ENCODE results near the gene SLAMF6. TPM values are rescaled to one million over a fixed set of nuclear protein-coding genes. Genes with fewer than 3 reads are reported as not detected.

SLAMF6 gene
- polyA plus RNA-seq, 1 donor (not counting 4 experiments of a cell fraction or from before 2014, with no cell fraction given): not detected

GRCh38 chr1:160466961-160467360, 56.1 kb downstream of the SLAMF6 start:
- Histone ChIP-seq H3K4me1 (ENCODE audit: control insufficient read depth, extremely low read depth, insufficient read depth, low read length) (no peaks in the 10 kb centered on the region), H3K4me3 (ENCODE audit: control insufficient read depth in 2 of 3, extremely low read depth in 1 of 3, insufficient read depth in 2 of 3, low read depth in 1 of 3, low read length in 3 of 3) (no peak overlapping the region), H3K27ac (ENCODE audit: control insufficient read depth, insufficient read depth, low read length) (no peak overlapping the region), H3K9me1 (ENCODE audit: control insufficient read depth, extremely low read depth, insufficient read depth, low read length) (no peaks in the 10 kb centered on the region), H3K27me3 (ENCODE audit: control insufficient read depth, extremely low read depth, insufficient read depth, low read length) (no peaks in the 10 kb centered on the region), H3K4me2 (ENCODE audit: control insufficient read depth, extremely low read depth, insufficient read depth, low read depth, low read length) (no peak overlapping the region), H3K36me3 (ENCODE audit: control insufficient read depth in 2 of 2, extremely low read depth in 1 of 2, insufficient read depth in 2 of 2, low read length in 2 of 2) (no peaks in the 10 kb centered on the region), H3K79me2 (ENCODE audit: control insufficient read depth, insufficient read depth, low read length) (no peaks in the 10 kb centered on the region), H3K9ac (ENCODE audit: control insufficient read depth, extremely low read depth, insufficient read depth, low read length) (no peak overlapping the region), H4K20me1 (ENCODE audit: control insufficient read depth, extremely low read depth, insufficient read depth, low read length) (no peaks in the 10 kb centered on the region), H3K9me3 (ENCODE audit: control insufficient read depth, low read depth, low read length) (no peaks in the 10 kb centered on the region), H2AFZ (ENCODE audit: control insufficient read depth, low read length) (no peak overlapping the region)
- dilution Hi-C loops (cut with MboI; ENCODE audit: extremely low pct_ligation_motif_present, low sequenced_read_pairs): no loop called here
- no peak for FAIRE-seq
- no peak for DNase-seq (ENCODE audit: low read depth, low spot score)
- no peak for TF ChIP-seq EZH2 (IDR thresholded peaks at IDR 0.05; ENCODE audit: low read length)
- no peak for TF ChIP-seq CTCF (optimal IDR thresholded peaks at IDR 0.05 in 1 of 3, IDR thresholded peaks at IDR 0.05 in 1 of 3, conservative IDR thresholded peaks at IDR 0.05 in 1 of 3; ENCODE audit: extremely low read depth in 1 of 3, insufficient read depth in 2 of 3, low read length in 3 of 3)

DNA sequence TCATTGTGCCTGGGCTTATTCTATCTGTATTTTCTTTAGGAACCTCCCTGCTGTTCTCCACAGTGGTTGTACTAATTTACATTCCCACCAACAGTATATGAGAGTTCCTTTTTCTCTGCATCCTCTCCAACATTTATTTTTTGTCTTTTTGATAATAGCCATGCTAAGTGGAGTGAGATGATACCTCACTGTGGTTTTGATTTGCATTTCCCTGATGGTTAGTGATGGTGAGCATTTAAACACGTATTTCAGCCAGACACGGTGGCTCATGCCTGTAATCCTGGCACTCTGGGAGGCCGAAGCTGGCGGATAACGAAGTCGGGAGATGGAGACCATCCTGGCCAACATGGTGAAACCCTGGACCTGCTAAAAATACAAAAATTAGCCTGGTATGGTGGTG, 57.9 kb downstream of the SLAMF6 start:
- Histone ChIP-seq H3K79me2 (ENCODE audit: control insufficient read depth, insufficient read depth, low read length) (no peaks in the 10 kb centered on the region), H3K9me1 (ENCODE audit: control insufficient read depth, extremely low read depth, insufficient read depth, low read length) (no peaks in the 10 kb centered on the region), H2AFZ (ENCODE audit: control insufficient read depth, low read length) (no peak overlapping the region), H3K27me3 (ENCODE audit: control insufficient read depth, extremely low read depth, insufficient read depth, low read length) (no peaks in the 10 kb centered on the region), H3K4me2 (ENCODE audit: control insufficient read depth, extremely low read depth, insufficient read depth, low read depth, low read length) (no peak overlapping the region), H3K4me3 (ENCODE audit: control insufficient read depth in 2 of 3, extremely low read depth in 1 of 3, insufficient read depth in 2 of 3, low read depth in 1 of 3, low read length in 3 of 3) (no peak overlapping the region), H3K27ac (ENCODE audit: control insufficient read depth, insufficient read depth, low read length) (no peak overlapping the region), H3K36me3 (ENCODE audit: control insufficient read depth in 2 of 2, extremely low read depth in 1 of 2, insufficient read depth in 2 of 2, low read length in 2 of 2) (no peaks in the 10 kb centered on the region), H3K9ac (ENCODE audit: control insufficient read depth, extremely low read depth, insufficient read depth, low read length) (no peak overlapping the region), H3K4me1 (ENCODE audit: control insufficient read depth, extremely low read depth, insufficient read depth, low read length) (no peaks in the 10 kb centered on the region), H4K20me1 (ENCODE audit: control insufficient read depth, extremely low read depth, insufficient read depth, low read length) (no peaks in the 10 kb centered on the region), H3K9me3 (ENCODE audit: control insufficient read depth, low read depth, low read length) (no peaks in the 10 kb centered on the region)
- DNase-seq (ENCODE audit: low read depth, low spot score) (no peak), FAIRE-seq (no peak)
- dilution Hi-C loops (cut with MboI; ENCODE audit: extremely low pct_ligation_motif_present, low sequenced_read_pairs): no loop called here
- no peak for TF ChIP-seq CTCF (optimal IDR thresholded peaks at IDR 0.05 in 1 of 3, IDR thresholded peaks at IDR 0.05 in 1 of 3, conservative IDR thresholded peaks at IDR 0.05 in 1 of 3; ENCODE audit: extremely low read depth in 1 of 3, insufficient read depth in 2 of 3, low read length in 3 of 3)
- no peak for TF ChIP-seq EZH2 (IDR thresholded peaks at IDR 0.05; ENCODE audit: low read length)

Measured in keratinocyte (primary cell).